IPS DF 6.9 (cell line): ENCODE measurements around the gene VAV3.

Source experiments
- DNase-seq: peaks from one replicate; pipeline ENCODE4 v3.0.0-alpha.2; 2013; ENCODE audit warnings: low read depth, low spot score
- H3K27ac ChIP-seq: one replicate; pipeline ENCODE4 v1.5.1; 2013; ENCODE audit warnings: low read length, control low read depth
- H3K27me3 ChIP-seq: 2 replicates; pipeline ENCODE4 v1.6.1; 2013; ENCODE audit warnings: mild to moderate bottlenecking, low read length; ENCODE audit not compliant: control insufficient read depth, insufficient read depth
- H3K36me3 ChIP-seq: 2 replicates; pipeline ENCODE4 v1.6.1; 2013; ENCODE audit warnings: low read length; ENCODE audit not compliant: control insufficient read depth, insufficient read depth
- H3K4me1 ChIP-seq: 2 replicates; pipeline ENCODE4 v1.6.1; 2013; ENCODE audit warnings: low read length; ENCODE audit not compliant: control insufficient read depth, insufficient read depth
- H3K4me3 ChIP-seq: 2 replicates; pipeline ENCODE4 v1.5.1; 2013; ENCODE audit warnings: mild to moderate bottlenecking, low read length
- H3K9me3 ChIP-seq: 2 replicates; pipeline ENCODE4 v1.6.1; 2013; ENCODE audit warnings: low read length, inconsistent platforms; ENCODE audit not compliant: control insufficient read depth, insufficient read depth
- WGBS: extraction: QIAGEN DNeasy Blood & Tissue Kit; methylation state at CpG from one replicate; pipeline ENCODE4 v1.1.7; 2013; ENCODE audit warnings: mixed read lengths, missing lambda C conversion rate; ENCODE audit not compliant: insufficient read length, insufficient coverage; 5-methylcytosine and 5-hydroxymethylcytosine counted together

VAV3 gene

GRCh38 chr1:107802654-107803053 lies 162.3 kb downstream of the VAV3 start:
- WGBS = no CpG with 5 or more reads among the region's 1 CpG
- Histone ChIP-seq H3K27ac (no peak overlapping the region), H3K4me3 (no peak overlapping the region), H3K27me3 (no peaks in the 10 kb centered on the region), H3K36me3 (no peaks in the 10 kb centered on the region), H3K9me3 (no peaks in the 10 kb centered on the region), H3K4me1 (no peaks in the 10 kb centered on the region)
- no peak for DNase-seq

- Histone ChIP-seq H3K4me1 (no peaks in the 10 kb centered on the region; the same call in 1 of the 2 replicates), H3K27ac (no peak overlapping the region), H3K9me3 (no peaks in the 10 kb centered on the region), H3K27me3 (no peaks in the 10 kb centered on the region), H3K4me3 (no peak overlapping the region), H3K36me3 (no peaks in the 10 kb centered on the region)
- WGBS = no CpG with 5 or more reads among the region's 2 CpGs
- no peak for DNase-seq
Observed at GRCh38 chr1:107795994-107796393, 169.0 kb downstream of the VAV3 start.

- no peak for DNase-seq
- Histone ChIP-seq H3K4me1 (no peaks in the 10 kb centered on the region; the same call in 1 of the 2 replicates), H3K4me3 (no peak overlapping the region), H3K27ac (no peak overlapping the region), H3K27me3 (no peaks in the 10 kb centered on the region), H3K36me3 (no peaks in the 10 kb centered on the region), H3K9me3 (no peaks in the 10 kb centered on the region)
- WGBS = no CpG with 5 or more reads among the region's 1 CpG
Observed at GRCh38 chr1:107795441-107795840, 169.5 kb downstream of the VAV3 start.

GRCh38 chr1:107794571-107794970 lies 170.4 kb downstream of the VAV3 start:
- Histone ChIP-seq H3K4me1 (no peaks in the 10 kb centered on the region; the same call in 1 of the 2 replicates), H3K4me3 (no peak overlapping the region), H3K36me3 (no peaks in the 10 kb centered on the region), H3K27ac (no peak overlapping the region), H3K27me3 (no peaks in the 10 kb centered on the region), H3K9me3 (no peaks in the 10 kb centered on the region)
- no peak for DNase-seq
- WGBS = no CpG with 5 or more reads among the region's 2 CpGs

GRCh38 chr1:107793896-107794453 lies 171.0 kb downstream of the VAV3 start:
- Histone ChIP-seq H3K36me3 (no peaks in the 10 kb centered on the region), H3K27me3 (no peaks in the 10 kb centered on the region), H3K4me1 (no peaks in the 10 kb centered on the region; the same call in 1 of the 2 replicates), H3K9me3 (no peaks in the 10 kb centered on the region), H3K4me3 (no peak overlapping the region), H3K27ac (no peak overlapping the region)
- WGBS = no CpG with 5 or more reads among the region's 7 CpGs
- no peak for DNase-seq

GRCh38 chr1:107791348-107791747 lies 173.6 kb downstream of the VAV3 start:
- H3K4me1 ChIP-seq = no peaks in the 10 kb centered on the region; the same call in 1 of the 2 replicates
- no peak for DNase-seq
- no peak overlapping the region for H3K27ac ChIP-seq
- H3K36me3 ChIP-seq = no peaks in the 10 kb centered on the region
- no peaks in the 10 kb centered on the region for H3K27me3 ChIP-seq
- no peak overlapping the region for H3K4me3 ChIP-seq
- H3K9me3 ChIP-seq = no peaks in the 10 kb centered on the region

- no peaks in the 10 kb centered on the region; the same call in 1 of the 2 replicates for H3K4me1 ChIP-seq
- H3K27ac ChIP-seq = no peak overlapping the region
- no CpG with 5 or more reads among the region's 3 CpGs for WGBS
- H3K27me3 ChIP-seq = no peaks in the 10 kb centered on the region
- DNase-seq = no peak
- no peaks in the 10 kb centered on the region for H3K9me3 ChIP-seq
- no peak overlapping the region for H3K4me3 ChIP-seq
- H3K36me3 ChIP-seq = no peaks in the 10 kb centered on the region
Observed at GRCh38 chr1:107789817-107790524, 175.0 kb downstream of the VAV3 start.

GRCh38 chr1:107788206-107789202 lies 176.5 kb downstream of the VAV3 start:
- WGBS = no CpG with 5 or more reads among the region's 4 CpGs
- H3K9me3 ChIP-seq = no peaks in the 10 kb centered on the region
- no peak for DNase-seq
- no peaks in the 10 kb centered on the region for H3K27me3 ChIP-seq
- no peaks in the 10 kb centered on the region for H3K36me3 ChIP-seq
- H3K27ac ChIP-seq = no peak overlapping the region
- no peaks in the 10 kb centered on the region for H3K4me1 ChIP-seq
- H3K4me3 ChIP-seq = no peak overlapping the region

GRCh38 chr1:107787299-107787698 lies 177.7 kb downstream of the VAV3 start:
- Histone ChIP-seq H3K27ac (no peak overlapping the region), H3K9me3 (no peaks in the 10 kb centered on the region), H3K4me1 (no peaks in the 10 kb centered on the region), H3K4me3 (no peak overlapping the region), H3K36me3 (no peaks in the 10 kb centered on the region), H3K27me3 (no peaks in the 10 kb centered on the region)
- WGBS = no CpG with 5 or more reads among the region's 2 CpGs
- DNase-seq = no peak

- H3K4me1 ChIP-seq = no peaks in the 10 kb centered on the region
- no peak overlapping the region for H3K4me3 ChIP-seq
- WGBS = no CpG with 5 or more reads among the region's 5 CpGs
- no peaks in the 10 kb centered on the region for H3K27me3 ChIP-seq
- no peaks in the 10 kb centered on the region for H3K36me3 ChIP-seq
- DNase-seq = no peak
- no peak overlapping the region for H3K27ac ChIP-seq
- H3K9me3 ChIP-seq = no peaks in the 10 kb centered on the region
Observed at GRCh38 chr1:107786203-107786845, 178.7 kb downstream of the VAV3 start.
